NCI-H2227 (cell line): ENCODE results near the gene NEDD4L.

Experiments used
- DNase-seq: peaks from one replicate; lab custom pipeline; 2025; ENCODE audit not compliant: unreplicated experiment; lab: John Stamatoyannopoulos, UW

The NEDD4L gene

GRCh38 chr18:58051765-58052460 lies 7.9 kb downstream of the NEDD4L start:
- DNase-seq: no peak

GRCh38 chr18:58052960-58053359 lies 8.9 kb downstream of the NEDD4L start:
- DNase-seq: no peak

- DNase-seq: no peak
Measured at GRCh38 chr18:58054041-58054781, 10.2 kb downstream of the NEDD4L start.

- DNase-seq: no peak
Measured at GRCh38 chr18:58055890-58056558, 12.0 kb downstream of the NEDD4L start.

GRCh38 chr18:58056852-58057251 lies 12.8 kb downstream of the NEDD4L start:
- DNase-seq: no peak

GRCh38 chr18:58057291-58057965 lies 13.4 kb downstream of the NEDD4L start:
- DNase-seq: no peak

- DNase-seq: no peak
Measured at GRCh38 chr18:58058720-58059119, 14.7 kb downstream of the NEDD4L start.

- DNase-seq: no peak
Measured at GRCh38 chr18:58060254-58060653, 16.2 kb downstream of the NEDD4L start.

GRCh38 chr18:58061349-58061748 lies 17.3 kb downstream of the NEDD4L start:
- DNase-seq: no peak

GRCh38 chr18:58064406-58064998 lies 20.5 kb downstream of the NEDD4L start:
- DNase-seq: no peak

GRCh38 chr18:58065956-58066355 lies 21.9 kb downstream of the NEDD4L start:
- no peak for DNase-seq

- DNase-seq: no peak
Measured at GRCh38 chr18:58067601-58068000, 23.6 kb downstream of the NEDD4L start.

- DNase-seq: no peak
Measured at GRCh38 chr18:58069099-58069498, 25.1 kb downstream of the NEDD4L start.

- no peak for DNase-seq
Measured at GRCh38 chr18:58069721-58070292, 25.8 kb downstream of the NEDD4L start.

- DNase-seq: no peak
Measured at GRCh38 chr18:58076052-58076451, 32.0 kb downstream of the NEDD4L start.

GRCh38 chr18:58077329-58077728 lies 33.3 kb downstream of the NEDD4L start:
- no peak for DNase-seq

- DNase-seq: no peak
Measured at GRCh38 chr18:58078889-58079573, 35.0 kb downstream of the NEDD4L start.

- no peak for DNase-seq
Measured at GRCh38 chr18:58080451-58080850, 36.4 kb downstream of the NEDD4L start.

- no peak for DNase-seq
Measured at GRCh38 chr18:58087928-58088690, 44.1 kb downstream of the NEDD4L start.
